ELR (cell line): ENCODE results near the gene GGTLC2.
"Not testable (repeated sequence)": the region's sequence is repeated elsewhere in the genome, so short reads cannot be mapped to it uniquely, and the experiment has no call there.

Experiments used
- DNase-seq: peaks from one replicate; pipeline ENCODE4 v3.0.0-alpha.2; 2015; ENCODE audit warnings: low read depth

The GGTLC2 gene

GRCh38 chr22:22669093-22669492 lies 24.7 kb downstream of the GGTLC2 start:
- no peak for DNase-seq

DNA sequence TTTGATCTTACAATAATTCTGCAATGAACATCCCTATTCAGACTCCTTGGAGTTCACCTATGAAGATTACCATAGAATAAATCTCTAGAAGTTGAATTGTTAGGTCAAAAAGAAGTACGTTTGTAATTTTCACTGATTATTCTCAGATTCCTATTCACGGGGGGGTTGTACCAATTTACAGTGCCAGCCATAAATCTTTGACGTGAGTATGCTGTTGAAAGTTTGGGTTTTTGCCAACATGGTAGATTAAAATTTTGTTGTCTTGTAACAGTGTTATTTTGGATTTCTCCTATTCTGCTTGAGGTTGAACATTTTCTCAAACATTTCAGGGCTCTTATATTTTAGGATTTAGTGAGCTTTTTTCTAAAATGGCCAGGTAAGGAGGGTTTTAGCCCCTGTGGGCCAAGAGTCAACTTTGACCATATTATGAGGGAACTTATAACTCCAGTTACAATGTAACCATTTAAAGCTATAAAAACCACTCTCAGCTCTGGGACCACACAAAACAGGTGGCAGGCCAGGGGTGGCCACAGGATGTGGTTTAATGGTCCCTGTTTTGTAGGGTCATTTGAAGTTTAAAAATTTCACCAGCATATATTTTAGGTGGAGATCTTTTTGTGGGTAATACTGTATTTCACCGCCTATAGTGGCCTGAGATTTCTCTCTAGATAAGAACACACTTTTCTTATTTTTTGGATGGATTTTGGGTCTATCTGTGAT lies 25.8 kb downstream of the GGTLC2 start:
- DNase-seq = no peak

DNA sequence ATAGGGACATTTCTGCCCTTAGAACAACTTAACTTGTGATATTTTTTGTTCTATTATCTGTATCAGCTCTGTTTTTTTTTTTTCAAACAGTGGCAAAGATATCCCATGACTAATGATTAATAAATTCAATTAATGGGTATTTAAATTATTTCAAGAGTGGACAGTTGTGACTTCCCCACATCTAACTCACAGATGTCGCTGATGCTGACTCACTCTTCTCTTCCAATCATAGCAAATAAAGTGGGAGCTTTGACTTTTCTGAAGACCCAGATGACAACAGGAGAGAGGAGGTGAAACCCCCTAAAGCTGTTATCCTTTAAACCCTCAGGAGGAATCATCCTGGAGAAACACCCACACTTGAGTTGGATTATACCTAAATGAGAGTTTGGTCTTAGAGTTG lies 27.1 kb downstream of the GGTLC2 start:
- no peak for DNase-seq

DNA sequence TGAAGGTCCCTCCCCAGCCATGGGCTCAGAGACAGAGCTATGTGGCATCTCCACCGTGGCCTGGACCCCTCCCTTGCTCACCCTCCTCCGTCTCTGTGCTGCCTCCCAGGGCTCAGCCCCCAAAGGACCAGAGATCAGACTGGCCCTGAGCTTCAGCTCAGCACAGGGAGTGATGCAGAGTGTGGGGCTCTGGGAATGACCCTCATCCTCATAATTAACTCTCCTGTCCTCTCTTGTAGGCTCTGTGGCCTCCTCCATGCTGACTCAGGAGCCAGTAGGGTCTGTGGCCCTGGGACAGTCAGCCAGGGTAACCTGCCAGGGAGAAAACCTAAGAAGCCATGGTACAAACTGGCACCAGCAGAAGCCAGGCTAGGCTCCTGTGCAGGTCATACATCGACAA lies 28.7 kb downstream of the GGTLC2 start:
- no peak for DNase-seq

DNA sequence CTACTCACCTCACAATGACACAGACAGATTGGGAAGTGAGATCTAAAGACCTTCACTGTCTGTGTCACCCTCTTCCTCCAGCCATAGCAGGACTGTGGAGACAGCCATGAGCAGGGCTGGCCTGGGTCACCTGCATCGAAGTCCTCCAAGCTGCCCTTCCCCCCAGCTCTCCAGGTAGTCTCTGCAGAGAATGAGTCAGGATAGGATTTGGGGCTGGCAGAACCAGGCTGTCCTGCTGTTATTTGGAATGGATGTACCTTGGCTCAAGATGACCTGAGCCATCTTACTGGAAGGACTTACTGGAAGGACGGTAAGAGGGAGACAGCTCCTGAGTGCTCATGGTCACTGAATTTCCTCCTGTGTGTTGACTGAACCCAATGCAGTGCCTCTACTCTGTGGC lies 29.2 kb downstream of the GGTLC2 start:
- no peak for DNase-seq

DNA sequence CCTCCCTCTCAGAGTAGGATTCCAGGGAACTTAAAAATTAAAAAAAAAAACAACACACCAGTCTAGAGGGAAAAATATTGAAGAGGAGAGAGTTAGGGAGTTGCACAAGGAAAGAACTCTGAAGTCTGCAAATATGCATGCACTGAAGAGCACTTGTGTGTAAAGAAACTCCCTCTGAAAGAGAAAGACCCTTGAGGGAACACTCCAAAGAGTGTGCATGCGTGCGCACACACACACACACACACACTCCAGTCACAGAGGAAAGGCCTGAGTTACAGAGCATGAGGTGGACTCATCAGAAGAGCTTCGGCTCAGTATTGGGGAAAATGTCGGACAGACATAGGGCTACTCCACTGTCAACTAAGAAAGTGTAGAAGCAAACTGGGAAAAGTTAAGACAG lies 30.1 kb downstream of the GGTLC2 start:
- DNase-seq = no peak

- no peak for DNase-seq
These were observed 34.6 kb downstream of the GGTLC2 start for GRCh38 chr22:22678970-22679369.

- DNase-seq = no peak
These were observed 36.0 kb downstream of the GGTLC2 start for GRCh38 chr22:22680396-22680795.

DNA sequence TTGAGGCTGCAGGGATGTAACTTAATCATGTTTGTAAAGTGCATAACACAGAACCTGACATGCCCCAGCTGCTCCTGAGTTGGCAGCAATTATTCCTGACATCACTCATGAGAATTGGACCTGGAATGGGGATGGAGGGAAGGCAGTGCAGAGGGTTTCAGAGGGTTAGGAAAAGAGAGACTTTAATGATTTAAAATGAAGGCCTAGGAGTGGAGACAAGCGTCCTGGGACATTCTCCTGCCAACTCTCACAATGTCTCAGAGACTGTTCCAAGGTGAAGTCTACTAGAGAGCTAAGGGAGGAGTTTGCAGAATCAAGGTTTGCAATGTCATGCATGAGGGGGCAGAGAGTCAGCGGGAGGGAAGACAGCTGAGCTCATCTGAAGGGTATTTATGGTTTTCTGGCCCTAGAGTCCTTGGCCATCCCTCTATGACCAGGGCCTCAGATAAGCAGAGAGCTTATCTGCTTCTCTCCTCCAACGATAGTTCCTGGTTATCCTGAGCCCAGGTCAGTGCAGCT lies 36.9 kb downstream of the GGTLC2 start:
- DNase-seq = no peak

DNA sequence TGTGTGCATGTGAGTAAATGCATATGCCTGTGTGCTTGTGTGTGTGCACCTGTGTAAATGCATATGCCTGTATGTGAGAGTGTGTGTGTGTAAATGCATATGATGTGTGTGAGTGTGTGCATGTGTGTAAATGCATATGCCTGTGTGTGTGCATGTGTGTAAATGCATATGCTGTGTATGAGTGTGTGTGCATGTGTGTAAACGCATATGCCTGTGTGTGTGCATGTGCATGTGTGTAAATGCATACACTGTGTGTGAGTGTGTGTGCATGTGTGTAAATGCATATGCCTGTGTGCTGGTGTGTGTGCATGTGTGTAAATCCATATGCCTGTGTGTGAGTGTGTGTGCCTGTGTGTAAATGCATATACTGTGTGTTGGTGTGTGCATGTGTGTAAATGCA lies 37.8 kb downstream of the GGTLC2 start:
- no peak for DNase-seq

DNA sequence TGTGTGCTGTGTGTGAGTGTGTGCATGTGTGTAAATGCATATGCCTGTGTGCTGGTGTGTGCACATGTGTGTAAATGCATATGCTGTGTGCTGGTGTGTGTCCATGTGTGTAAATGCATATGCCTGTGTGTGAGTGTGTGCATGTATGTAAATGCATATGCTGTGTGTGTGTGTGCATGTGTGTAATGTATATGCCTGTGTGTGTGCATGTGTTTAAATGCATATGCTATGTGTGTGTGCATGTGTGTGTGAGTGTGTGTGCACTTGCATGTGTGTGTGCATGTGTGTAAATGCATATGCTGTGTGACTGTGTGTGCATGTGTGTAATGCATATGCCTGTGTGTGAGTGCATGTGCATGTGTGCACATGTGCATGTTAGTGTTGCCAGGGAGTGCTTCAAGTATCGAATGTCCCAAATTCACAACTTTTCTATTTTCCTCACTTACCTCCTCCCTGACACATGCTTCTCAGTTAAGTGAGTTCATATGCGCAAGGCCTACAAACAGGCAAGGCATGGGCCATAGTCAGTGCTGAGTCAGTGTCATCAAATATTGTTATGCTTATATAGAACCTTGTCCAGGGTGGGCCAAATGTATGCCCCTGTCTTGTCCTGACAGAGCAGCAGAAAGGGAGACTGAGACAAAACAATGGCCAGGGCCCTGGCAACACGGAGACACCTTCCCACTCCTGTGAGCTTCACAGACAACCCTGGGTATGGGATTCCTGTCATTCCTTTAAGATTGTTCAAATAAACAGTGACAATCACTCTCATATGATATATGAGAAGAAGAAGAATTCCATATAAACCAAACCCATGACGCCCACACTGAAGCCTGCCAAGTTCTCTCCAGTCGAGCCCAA lies 38.6 kb downstream of the GGTLC2 start:
- DNase-seq = peak; percentile 14

GRCh38 chr22:22683668-22684361 lies 39.4 kb downstream of the GGTLC2 start:
- DNase-seq = no peak

DNA sequence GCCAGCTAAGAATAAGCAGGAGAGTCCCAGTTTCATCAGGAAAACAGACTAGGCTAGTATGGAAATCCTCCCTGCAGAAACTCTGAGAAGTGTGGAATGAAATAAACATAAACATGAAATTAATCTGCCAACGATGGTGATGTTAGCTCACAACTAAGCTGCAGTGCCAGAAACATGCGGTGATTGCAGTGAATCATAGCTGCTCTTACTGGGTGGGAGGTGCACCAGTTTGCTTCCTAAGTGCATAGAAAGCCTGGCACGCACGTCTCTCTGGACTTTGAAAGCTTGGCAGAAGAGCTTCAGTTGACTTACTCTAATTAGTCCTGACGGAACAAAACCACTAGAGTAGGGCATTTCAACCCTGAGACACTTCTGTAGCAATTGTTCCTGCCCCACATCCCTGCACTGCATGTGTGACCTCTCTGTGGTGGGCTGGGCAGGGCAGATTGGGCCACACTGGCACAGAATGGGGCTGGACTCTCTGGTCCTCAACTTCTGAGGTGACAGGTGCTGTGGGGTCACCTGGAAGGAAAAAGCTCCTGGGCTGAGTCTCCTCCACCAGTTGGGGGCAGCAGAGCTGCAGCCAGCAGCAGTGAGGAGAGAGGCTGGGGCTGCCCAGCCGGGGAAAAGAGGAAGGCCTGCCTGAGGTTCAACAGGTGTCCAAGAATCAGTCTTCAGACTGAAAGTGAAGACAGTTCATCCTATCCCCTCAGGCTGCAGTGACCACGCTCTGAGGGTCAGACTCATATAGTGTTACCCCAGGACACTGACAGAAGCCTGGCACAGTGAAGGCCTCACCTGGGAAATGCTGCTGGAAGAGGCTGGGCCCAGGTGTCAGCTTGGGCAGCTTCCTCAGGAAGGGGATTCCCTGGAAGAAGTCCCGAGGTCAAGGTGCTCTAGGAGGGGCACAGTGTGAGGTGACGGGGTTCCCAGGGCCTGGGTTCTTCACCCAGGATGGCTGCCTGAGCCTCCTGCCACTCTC lies 40.5 kb downstream of the GGTLC2 start:
- DNase-seq = peak; percentile 10

- no peak for DNase-seq
These were observed 41.2 kb downstream of the GGTLC2 start for GRCh38 chr22:22685586-22685985.

- DNase-seq = not testable (repeated sequence)
These were observed 42.0 kb downstream of the GGTLC2 start for GRCh38 chr22:22686202-22687115.

DNA sequence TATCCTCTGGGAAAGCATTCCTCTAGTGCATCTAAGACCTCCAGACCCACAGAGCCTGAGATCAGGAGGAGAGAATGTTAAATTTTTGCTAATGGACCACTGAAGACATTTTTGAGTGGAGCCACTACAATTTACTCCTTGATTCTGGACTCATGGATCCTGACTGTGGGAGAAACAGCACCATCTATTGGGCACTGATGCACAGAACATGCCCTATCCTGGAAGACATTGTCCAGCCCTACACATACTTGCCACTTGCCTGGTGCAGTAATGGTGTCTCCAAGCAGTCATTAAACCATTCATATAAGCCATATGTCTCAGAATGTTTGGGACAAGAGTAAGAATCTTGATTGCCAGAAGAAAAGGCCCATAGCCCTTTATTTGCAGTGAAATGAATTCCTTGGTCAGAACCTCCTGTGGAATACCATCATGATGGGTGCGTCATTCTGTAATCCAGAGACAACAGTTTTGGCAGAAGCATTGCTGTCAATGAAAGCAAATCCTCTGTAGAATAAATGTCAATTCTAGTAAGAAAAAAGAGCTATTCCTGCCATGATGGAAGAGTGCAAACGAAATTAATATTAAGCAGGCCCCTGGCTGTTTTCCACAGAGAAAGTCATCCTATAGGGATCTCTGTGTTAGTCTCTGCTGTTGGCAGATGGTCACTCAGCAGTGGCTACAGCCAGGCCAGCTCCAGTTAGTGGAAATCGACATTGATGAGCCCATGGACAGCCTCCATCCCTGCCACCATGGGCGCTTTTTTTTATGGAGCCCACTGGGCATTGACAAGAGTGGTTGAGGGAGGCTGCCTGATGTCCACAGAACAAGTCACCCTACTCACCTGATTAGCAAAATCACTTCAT lies 43.5 kb downstream of the GGTLC2 start:
- DNase-seq = peak; percentile 31

- DNase-seq = no peak
These were observed 45.4 kb downstream of the GGTLC2 start for GRCh38 chr22:22689621-22690345.

GRCh38 chr22:22691055-22691454 lies 46.6 kb downstream of the GGTLC2 start:
- no peak for DNase-seq
